Neural progenitor cell (in vitro differentiated cells): Measurements from ENCODE around the gene ATP7B. TPM values are rescaled to one million over a fixed set of nuclear protein-coding genes. Genes with fewer than 3 reads are reported as not detected.

Experiments
- DNase-seq: peaks from one replicate; pipeline ENCODE4 v3.0.0-alpha.2; 2016; ENCODE audit warnings: low spot score
- H2AFZ ChIP-seq: fragments of 200-600 bp; sonication (generic); replicated peaks from 2 replicates; pipeline ENCODE4 v1.6.1; 2016; ENCODE audit warnings: antibody characterized with exemption
- H3F3A ChIP-seq: fragments of 200-600 bp; sonication (generic); 2 replicates; pipeline ENCODE4 v1.6.1; 2016; ENCODE audit warnings: antibody characterized with exemption, low read depth
- H3K27ac ChIP-seq: fragments of 200-600 bp; sonication (generic); 2 replicates; pipeline ENCODE4 v1.5.1; 2016; ENCODE audit warnings: mild to moderate bottlenecking
- H3K27me3 ChIP-seq: fragments of 200-600 bp; sonication (generic); 2 replicates; pipeline ENCODE4 v1.6.1; 2016; ENCODE audit warnings: mild to moderate bottlenecking, moderate library complexity
- H3K36me3 ChIP-seq: fragments of 200-600 bp; sonication (generic); 2 replicates; pipeline ENCODE4 v1.5.1; 2016
- H3K4me1 ChIP-seq: fragments of 200-600 bp; sonication (generic); 2 replicates; pipeline ENCODE4 v1.6.1; 2016; ENCODE audit warnings: mixed run types
- H3K4me2 ChIP-seq: fragments of 200-600 bp; sonication (generic); 2 replicates; pipeline ENCODE4 v1.6.1; 2016
- H3K4me3 ChIP-seq: fragments of 200-600 bp; sonication (generic); 2 replicates; pipeline ENCODE4 v1.5.1; 2016
- H3K79me2 ChIP-seq: fragments of 200-600 bp; sonication (generic); 2 replicates; pipeline ENCODE4 v1.6.1; 2016; ENCODE audit warnings: low read depth
- H3K9ac ChIP-seq: fragments of 200-600 bp; sonication (generic); 2 replicates; pipeline ENCODE4 v1.6.1; 2016
- H3K9me3 ChIP-seq: fragments of 200-600 bp; sonication (generic); 2 replicates; pipeline ENCODE4 v1.5.1; 2016; ENCODE audit warnings: low read depth
- H4K20me1 ChIP-seq: fragments of 200-600 bp; sonication (generic); 2 replicates; pipeline ENCODE4 v1.6.1; 2016; ENCODE audit warnings: low read depth
- H3K27ac Mint-ChIP-seq: 3 replicates; pipeline ENCODE4 v1.8.0; 2021; ENCODE audit warnings: mixed read lengths
- H3K27me3 Mint-ChIP-seq: 2 replicates; pipeline ENCODE4 v1.8.0; 2022; ENCODE audit warnings: low read depth, mild to moderate bottlenecking, inconsistent platforms, moderate library complexity, mixed read lengths; ENCODE audit not compliant: insufficient read depth
- H3K36me3 Mint-ChIP-seq: 3 replicates; pipeline ENCODE4 v1.8.0; 2021; ENCODE audit warnings: mixed read lengths
- H3K4me1 Mint-ChIP-seq: 3 replicates; pipeline ENCODE4 v1.8.0; 2021; ENCODE audit warnings: mixed read lengths
- H3K4me3 Mint-ChIP-seq: 3 replicates; pipeline ENCODE4 v1.8.0; 2021; ENCODE audit warnings: mild to moderate bottlenecking, moderate library complexity, mixed read lengths
- H3K9me3 Mint-ChIP-seq: 3 replicates; pipeline ENCODE4 v1.8.0; 2020; ENCODE audit warnings: mixed read lengths
- CTCF ChIP-seq: fragments of 200-600 bp; sonication (generic); IDR thresholded peaks from 2 replicates; pipeline ENCODE4 v1.5.1; 2017; ENCODE audit warnings: antibody characterized with exemption, mild to moderate bottlenecking
- EZH2 ChIP-seq: fragments of 200-600 bp; sonication (generic); IDR thresholded peaks from 2 replicates; pipeline ENCODE4 v1.6.1; 2017; ENCODE audit warnings: antibody characterized with exemption, mild to moderate bottlenecking, moderate library complexity
- EZH2phosphoT487 ChIP-seq: fragments of 200-600 bp; sonication (generic); IDR thresholded peaks from 2 replicates; pipeline ENCODE4 v1.6.1; 2017; ENCODE audit warnings: antibody characterized with exemption
- total RNA-seq: library from RNA; depleted of rRNA; stranded (reverse); fragments of >200 nt; gene quantifications from 2 replicates; pipeline ENCODE4 v1.2.3, GENCODE V29; 2015; ENCODE audit warnings: low replicate concordance

The ATP7B gene
- total RNA-seq, 1 donor from 2014 or later = 8.2 TPM

GRCh38 chr13:51957377-51958216, 53.7 kb downstream of the ATP7B start:
- no peak for DNase-seq
- H3K27ac ChIP-seq = no peak overlapping the region
- Mint-ChIP-seq H3K36me3 (peaks cover 10% of the 10 kb centered on the region), H3K27me3 (peaks cover 9% of the 10 kb centered on the region), H3K9me3 (no peaks in the 10 kb centered on the region), H3K4me3 (no peak overlapping the region), H3K4me1 (peaks cover 44% of the 10 kb centered on the region), H3K27ac (no peak overlapping the region)
- TF ChIP-seq EZH2phosphoT487 (no peak), CTCF (no peak), EZH2 (no peak)
- no peaks in the 10 kb centered on the region for H4K20me1 ChIP-seq
- no peaks in the 10 kb centered on the region for H3K36me3 ChIP-seq
- no peak overlapping the region for H2AFZ ChIP-seq
- no peaks in the 10 kb centered on the region for H3K27me3 ChIP-seq
- no peak overlapping the region for H3K9ac ChIP-seq
- no peak overlapping the region for H3K4me2 ChIP-seq
- no peaks in the 10 kb centered on the region for H3K79me2 ChIP-seq
- H3F3A ChIP-seq = peaks cover 7% of the 10 kb centered on the region
- H3K4me1 ChIP-seq = peaks cover 10% of the 10 kb centered on the region
- H3K4me3 ChIP-seq = no peak overlapping the region
- no peaks in the 10 kb centered on the region for H3K9me3 ChIP-seq

GRCh38 chr13:51956717-51957116, 54.5 kb downstream of the ATP7B start:
- Histone ChIP-seq H4K20me1 (no peaks in the 10 kb centered on the region), H2AFZ (no peak overlapping the region), H3F3A (peaks cover 7% of the 10 kb centered on the region), H3K27me3 (no peaks in the 10 kb centered on the region), H3K79me2 (no peaks in the 10 kb centered on the region), H3K4me3 (no peak overlapping the region), H3K9me3 (no peaks in the 10 kb centered on the region), H3K9ac (no peak overlapping the region), H3K4me1 (peaks cover 12% of the 10 kb centered on the region), H3K36me3 (no peaks in the 10 kb centered on the region), H3K27ac (no peak overlapping the region), H3K4me2 (no peak overlapping the region)
- no peaks in the 10 kb centered on the region for H3K9me3 Mint-ChIP-seq
- peaks cover 52% of the 10 kb centered on the region for H3K4me1 Mint-ChIP-seq
- DNase-seq = no peak
- TF ChIP-seq EZH2phosphoT487 (no peak), CTCF (no peak), EZH2 (no peak)
- H3K27me3 Mint-ChIP-seq = peaks cover 9% of the 10 kb centered on the region
- H3K4me3 Mint-ChIP-seq = no peak overlapping the region
- H3K27ac Mint-ChIP-seq = no peak overlapping the region
- peaks cover 10% of the 10 kb centered on the region for H3K36me3 Mint-ChIP-seq

GRCh38 chr13:51955816-51956603, 55.2 kb downstream of the ATP7B start:
- H3K9me3 ChIP-seq = no peaks in the 10 kb centered on the region
- Mint-ChIP-seq H3K36me3 (peaks cover 13% of the 10 kb centered on the region), H3K9me3 (no peaks in the 10 kb centered on the region), H3K4me3 (peak overlapping the region; percentile 9), H3K27me3 (peaks cover 9% of the 10 kb centered on the region), H3K4me1 (peaks cover 54% of the 10 kb centered on the region), H3K27ac (no peak overlapping the region)
- H2AFZ ChIP-seq = no peak overlapping the region
- H3K4me3 ChIP-seq = no peak overlapping the region
- no peak overlapping the region for H3K9ac ChIP-seq
- H3F3A ChIP-seq = peaks cover 7% of the 10 kb centered on the region
- H3K27ac ChIP-seq = no peak overlapping the region
- no peaks in the 10 kb centered on the region for H3K79me2 ChIP-seq
- peaks cover 12% of the 10 kb centered on the region for H3K4me1 ChIP-seq
- no peaks in the 10 kb centered on the region for H4K20me1 ChIP-seq
- DNase-seq = no peak
- TF ChIP-seq EZH2 (no peak), EZH2phosphoT487 (no peak), CTCF (no peak)
- no peak overlapping the region for H3K4me2 ChIP-seq
- no peaks in the 10 kb centered on the region for H3K36me3 ChIP-seq
- no peaks in the 10 kb centered on the region for H3K27me3 ChIP-seq
